Panc1 (cell line): ENCODE results near the gene FILIP1. TPM values are rescaled to one million over a fixed set of nuclear protein-coding genes. Genes with fewer than 3 reads are reported as not detected.

Experiments used
- ATAC-seq: fragments of 200-7000 bp; cut with Tn5 transposase; 2 replicates; pipeline ENCODE4 v1.9.1; 2020; ENCODE audit warnings: mild to moderate bottlenecking, moderate library complexity
- BruUV-seq: library from RNA; stranded (reverse); fragments of 400-500 nt; replicated peaks from 2 replicates; lab custom pipeline; 2021; lab: Mats Ljungman, UMichigan
- CTCF ChIA-PET: fragments of 300-600 bp; sonication (Branson Sonifier 250); formaldehyde crosslinking; loops from one replicate; lab custom pipeline; 2022; ENCODE audit warnings: antibody characterized with exemption; lab: Charles Lee
- POLR2A ChIA-PET: fragments of 300-600 bp; sonication (Branson Sonifier 250); formaldehyde crosslinking; loops from one replicate; lab custom pipeline; 2022; ENCODE audit warnings: antibody characterized with exemption; lab: Charles Lee
- DNase-seq: peaks from one replicate; pipeline ENCODE4 v3.0.0-alpha.2; 2010; ENCODE audit warnings: low read depth, low spot score
- H3K27ac ChIP-seq: 2 replicates; pipeline ENCODE4 v1.5.1; 2011; ENCODE audit warnings: mild to moderate bottlenecking, low read length, inconsistent platforms
- H3K27me3 ChIP-seq: fragments of 200-500 bp; sonication (Bioruptor generic); 2 replicates; pipeline ENCODE4 v1.6.0; 2014; ENCODE audit warnings: low read length, inconsistent platforms; ENCODE audit not compliant: control insufficient read depth, insufficient read depth
- H3K36me3 ChIP-seq: fragments of 200-500 bp; sonication (Bioruptor generic); 2 replicates; pipeline ENCODE4 v1.5.1; 2014; ENCODE audit warnings: inconsistent platforms, mild to moderate bottlenecking, low read length, moderate library complexity; ENCODE audit not compliant: control insufficient read depth, insufficient read depth
- H3K4me1 ChIP-seq: 2 replicates; pipeline ENCODE4 v1.5.1; 2011; ENCODE audit warnings: inconsistent platforms, mild to moderate bottlenecking, low read length, moderate library complexity; ENCODE audit not compliant: control insufficient read depth, insufficient read depth
- H3K4me3 ChIP-seq, 2 experiments: 2 replicates each; pipeline ENCODE4 v1.5.1; 2011 to 2012; ENCODE audit warnings: low read depth in 2 of 2, low read length in 2 of 2, mild to moderate bottlenecking in 2 of 2, inconsistent platforms in 1 of 2, moderate library complexity in 1 of 2
- H3K9me3 ChIP-seq: fragments of 200-500 bp; sonication (Bioruptor generic); 2 replicates; pipeline ENCODE4 v1.5.1; 2014; ENCODE audit warnings: low read depth, mild to moderate bottlenecking, inconsistent platforms, low read length, moderate library complexity; ENCODE audit not compliant: control insufficient read depth, insufficient read depth
- CTCF ChIP-seq: fragments of 450-650 bp; IDR thresholded peaks from 2 replicates; pipeline ENCODE4 v1.5.1; 2017; ENCODE audit warnings: mild to moderate bottlenecking
- POLR2AphosphoS5 ChIP-seq: IDR thresholded peaks from 2 replicates; pipeline ENCODE4 v1.6.1; 2012; ENCODE audit warnings: mild to moderate bottlenecking, low read depth, low read length, moderate library complexity
- REST ChIP-seq, 2 experiments: IDR thresholded peaks; 2 replicates each; pipeline ENCODE4 v1.6.1; 2011 to 2012; ENCODE audit warnings: low read depth in 2 of 2, control low read depth in 1 of 2, low read length in 1 of 2, mild to moderate bottlenecking in 1 of 2, moderate library complexity in 1 of 2; ENCODE audit not compliant: insufficient read depth in 1 of 2
- SIN3A ChIP-seq: IDR thresholded peaks from 2 replicates; pipeline ENCODE4 v1.6.1; 2012; ENCODE audit warnings: low read depth, mild to moderate bottlenecking, low read length, moderate library complexity, borderline replicate concordance; ENCODE audit not compliant: insufficient read depth
- TCF7L2 ChIP-seq: IDR thresholded peaks from 2 replicates; pipeline ENCODE4 v1.6.1; 2011; ENCODE audit warnings: mild to moderate bottlenecking, low read depth, low read length, inconsistent platforms
- in situ Hi-C: cut with HindIII; loops from 2 replicates; pipeline ENCODE4 v1.10.0; 2016; ENCODE audit warnings: low sequenced_read_pairs, low pct_unique_long_range_greater_than_20kb
- intact Hi-C: fragments of 100-400 bp; cut with micrococcal nuclease; formaldehyde crosslinking; loops from one replicate; pipeline ENCODE4 v1.10.0; 2022; ENCODE audit not compliant: unreplicated experiment
- total RNA-seq: library from RNA; stranded (reverse); gene quantifications from one replicate; pipeline ENCODE4 v1.2.1, GENCODE V29; 2021; ENCODE audit not compliant: unreplicated experiment

The FILIP1 gene
- total RNA-seq, 1 experiment from 2014 or later: 0.26 TPM

GRCh38 chr6:75466636-75467035 is 27.0 kb downstream of the FILIP1 start:
- ChIA-PET CTCF (no interaction called here), POLR2A (no interaction called here)
- in situ Hi-C loops (no loop called here), intact Hi-C loops (no loop called here)
- ATAC-seq (no peak), DNase-seq (no peak)
- no TSS peak for BruUV-seq
- H3K9me3 ChIP-seq: no peaks in the 10 kb centered on the region
- no peaks in the 10 kb centered on the region for H3K27me3 ChIP-seq
- H3K4me3 ChIP-seq: no peak overlapping the region
- no peaks in the 10 kb centered on the region for H3K36me3 ChIP-seq
- no peaks in the 10 kb centered on the region for H3K4me1 ChIP-seq
- no peak overlapping the region for H3K27ac ChIP-seq
- no peak for TF ChIP-seq CTCF
- no peak for TF ChIP-seq POLR2AphosphoS5
- no peak for TF ChIP-seq REST (IDR thresholded peaks at IDR 0.05; ENCODE audit: insufficient read depth in 1 of 2, low read depth in 2 of 2, low read length in 1 of 2)
- no peak for TF ChIP-seq TCF7L2
- TF ChIP-seq SIN3A: no peak

- Histone ChIP-seq H3K4me1 (no peaks in the 10 kb centered on the region), H3K27ac (no peak overlapping the region), H3K9me3 (no peaks in the 10 kb centered on the region), H3K36me3 (no peaks in the 10 kb centered on the region), H3K27me3 (no peaks in the 10 kb centered on the region), H3K4me3 (no peak overlapping the region)
- BruUV-seq: no TSS peak
- DNase-seq (no peak), ATAC-seq (no peak)
- ChIA-PET CTCF (no interaction called here), POLR2A (no interaction called here)
- TF ChIP-seq SIN3A (no peak), POLR2AphosphoS5 (no peak), REST (IDR thresholded peaks at IDR 0.05; ENCODE audit: insufficient read depth in 1 of 2, low read depth in 2 of 2, low read length in 1 of 2) (no peak), CTCF (no peak), TCF7L2 (no peak)
- intact Hi-C loops (no loop called here), in situ Hi-C loops (no loop called here)
Measured at GRCh38 chr6:75463908-75464307, 29.7 kb downstream of the FILIP1 start.
